Measurements from ENCODE around the gene SLC16A9. TPM values are rescaled to one million over a fixed set of nuclear protein-coding genes. Genes with fewer than 3 reads are reported as not detected.

The SLC16A9 gene
- total and polyA plus RNA-seq, 8 donors = 0.32 to 7.4 (median 1.5) TPM

GRCh38 chr10:59682986-59683937 is 26.4 kb downstream of the SLC16A9 start:
- H3K36me3 ChIP-seq = no peaks in the 10 kb centered on the region
- 92% methylated on average over 2 of the region's 2 CpGs for WGBS, 2 donors

GRCh38 chr10:59680199-59680598 is 29.5 kb downstream of the SLC16A9 start:
- FAIRE-seq (no peak), DNase-seq (no peak), ATAC-seq (no peak)
- H3K27ac ChIP-seq = no peak overlapping the region
- H3K36me3 ChIP-seq = no peaks in the 10 kb centered on the region
- intact Hi-C loops (cut with DNase I) = no loop called here
- TF ChIP-seq CTCF (IDR thresholded peaks at IDR 0.05) = no peak
- H3K4me3 ChIP-seq = no peak overlapping the region
- H3K27me3 ChIP-seq = no peaks in the 10 kb centered on the region
- no peaks in the 10 kb centered on the region for H3K4me1 ChIP-seq
- H3K9me3 ChIP-seq = no peaks in the 10 kb centered on the region
- WGBS, 2 donors = 43 to 46% methylated on average over 1 of the region's 1 CpG

More at GRCh38 chr10:59682986-59683937, 26.4 kb downstream of the SLC16A9 start:
- Histone ChIP-seq H3K9me3 (no peaks in the 10 kb centered on the region), H3K27ac (no peak overlapping the region), H3K4me3 (no peak overlapping the region), H3K4me1 (no peaks in the 10 kb centered on the region), H3K27me3 (no peaks in the 10 kb centered on the region)
- intact Hi-C loops (cut with DNase I) = no loop called here
- FAIRE-seq (no peak), ATAC-seq (no peak), DNase-seq (no peak)
- TF ChIP-seq CTCF (IDR thresholded peaks at IDR 0.05) = no peak

- no peak for FAIRE-seq
- intact Hi-C loops (cut with DNase I) = no loop called here
- Histone ChIP-seq H3K4me3 (no peak overlapping the region), H3K9me3 (no peaks in the 10 kb centered on the region), H3K27me3 (no peaks in the 10 kb centered on the region), H3K36me3 (no peaks in the 10 kb centered on the region), H3K4me1 (no peaks in the 10 kb centered on the region), H3K27ac (no peak overlapping the region)
- no peak for DNase-seq
- no peak for TF ChIP-seq CTCF (IDR thresholded peaks at IDR 0.05)
- whole genome bisulfite sequencing, 2 donors = 72 to 76% methylated on average over 4 of the region's 4 CpGs
- ATAC-seq = no peak
Observed at GRCh38 chr10:59678884-59679301, 30.8 kb downstream of the SLC16A9 start.

GRCh38 chr10:59677253-59677831 is 32.3 kb downstream of the SLC16A9 start:
- 58 to 60% methylated on average over 5 of the region's 5 CpGs for WGBS, 2 donors
- no peak overlapping the region for H3K27ac ChIP-seq
- H3K4me1 ChIP-seq = no peaks in the 10 kb centered on the region
- intact Hi-C loops (cut with DNase I) = no loop called here
- no peaks in the 10 kb centered on the region for H3K9me3 ChIP-seq
- no peak for ATAC-seq
- FAIRE-seq = no peak
- DNase-seq = no peak
- no peak overlapping the region for H3K4me3 ChIP-seq
- no peaks in the 10 kb centered on the region for H3K36me3 ChIP-seq
- no peak for TF ChIP-seq CTCF (IDR thresholded peaks at IDR 0.05)
- no peaks in the 10 kb centered on the region for H3K27me3 ChIP-seq

GRCh38 chr10:59675812-59676211 is 33.8 kb downstream of the SLC16A9 start:
- Histone ChIP-seq H3K9me3 (no peaks in the 10 kb centered on the region), H3K36me3 (no peaks in the 10 kb centered on the region), H3K4me3 (no peak overlapping the region), H3K27me3 (no peaks in the 10 kb centered on the region), H3K4me1 (no peaks in the 10 kb centered on the region), H3K27ac (no peak overlapping the region)
- TF ChIP-seq CTCF (IDR thresholded peaks at IDR 0.05) = no peak
- no peak for FAIRE-seq
- 80 to 94% methylated on average over 2 of the region's 2 CpGs for WGBS, 2 donors
- intact Hi-C loops (cut with DNase I) = no loop called here
- DNase-seq = no peak
- no peak for ATAC-seq

Measured in pancreas (tissue), 10 donors.